Activated naive CD4-positive, alpha-beta T cell treated with anti-CD3 and anti-CD28 coated beads, Interleukin-2, amount 10 ng/mL, durations not matched to agents 7 days and 5 days (primary cell): Measurements from ENCODE around the gene ADGRV1.

Experiments used
- CTCF ChIA-PET: fragments of 350-600 bp; sonication (Branson Sonifier 250); formaldehyde crosslinking; loops from one replicate; lab custom pipeline; 2021; ENCODE audit warnings: antibody characterized with exemption; lab: Charles Lee
- DNase-seq: peaks from one replicate; pipeline ENCODE4 v3.0.0-alpha.2; 2020
- H3K27ac Mint-ChIP-seq: one replicate; pipeline ENCODE4 v1.8.0; 2021; ENCODE audit warnings: mild to moderate bottlenecking, moderate library complexity, mixed read lengths
- H3K27me3 Mint-ChIP-seq: one replicate; pipeline ENCODE4 v1.8.0; 2021; ENCODE audit warnings: mild to moderate bottlenecking, mixed read lengths
- H3K36me3 Mint-ChIP-seq: one replicate; pipeline ENCODE4 v1.8.0; 2021; ENCODE audit warnings: mixed read lengths
- H3K4me1 Mint-ChIP-seq: one replicate; pipeline ENCODE4 v1.8.0; 2021; ENCODE audit warnings: mixed read lengths
- H3K4me3 Mint-ChIP-seq: one replicate; pipeline ENCODE4 v1.8.0; 2021; ENCODE audit warnings: mild to moderate bottlenecking, moderate library complexity, mixed read lengths
- H3K9me3 Mint-ChIP-seq: one replicate; pipeline ENCODE4 v1.8.0; 2021; ENCODE audit warnings: mixed read lengths

Gene ADGRV1

GRCh38 chr5:91207248-91207647 is 648.7 kb downstream of the ADGRV1 start:
- H3K27ac Mint-ChIP-seq: no peak overlapping the region
- H3K4me3 Mint-ChIP-seq: no peak overlapping the region
- H3K9me3 Mint-ChIP-seq: no peaks in the 10 kb centered on the region
- no peaks in the 10 kb centered on the region for H3K4me1 Mint-ChIP-seq
- CTCF ChIA-PET: interaction anchor here (1.0 kb wide), 1 partner anchor 103 kb away, joined by 3 read pairs; no protein-coding TSS in a partner anchor
- H3K36me3 Mint-ChIP-seq: no peaks in the 10 kb centered on the region
- peaks cover 4% of the 10 kb centered on the region for H3K27me3 Mint-ChIP-seq
- no peak for DNase-seq

DNA sequence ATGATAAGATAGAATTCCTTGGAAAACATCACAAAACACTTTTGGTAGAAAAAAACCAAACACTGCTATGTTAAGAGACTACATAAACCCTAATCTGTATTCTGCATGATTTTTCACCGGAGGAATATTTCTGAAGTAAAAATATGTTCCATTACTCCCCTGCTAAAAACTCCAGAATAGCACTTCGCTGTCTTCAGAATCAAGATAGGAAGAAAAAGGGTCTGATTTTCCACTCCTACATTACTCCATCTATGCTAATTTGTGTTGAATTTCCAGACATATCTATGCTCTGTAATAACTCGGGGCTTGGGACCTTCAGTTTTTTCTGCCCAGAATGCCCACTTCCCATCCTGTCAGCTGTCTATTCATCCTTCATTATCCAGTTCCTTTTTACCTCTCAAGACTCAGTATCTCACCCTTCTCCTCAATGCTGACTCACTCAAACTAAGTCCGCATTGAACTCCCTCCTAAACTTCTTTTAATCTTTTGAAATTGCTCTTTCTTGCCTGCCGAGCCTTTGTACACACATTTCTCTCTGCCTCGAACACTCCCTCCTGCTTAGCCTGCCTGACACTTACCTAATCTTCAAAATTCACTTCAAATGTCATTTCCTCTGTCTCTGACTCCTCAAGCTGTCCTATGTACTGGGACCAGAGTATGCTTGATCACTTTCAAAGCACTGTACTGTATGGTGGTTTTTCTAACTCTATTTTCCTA is 653.6 kb downstream of the ADGRV1 start:
- H3K36me3 Mint-ChIP-seq: no peaks in the 10 kb centered on the region
- CTCF ChIA-PET: interaction anchor here (1.5 kb wide), 1 partner anchor 207 kb away, joined by 3 read pairs; no protein-coding TSS in a partner anchor
- no peak overlapping the region for H3K27ac Mint-ChIP-seq
- H3K4me3 Mint-ChIP-seq: no peak overlapping the region
- DNase-seq: no peak
- H3K9me3 Mint-ChIP-seq: no peaks in the 10 kb centered on the region
- H3K4me1 Mint-ChIP-seq: no peaks in the 10 kb centered on the region
- peaks cover 12% of the 10 kb centered on the region for H3K27me3 Mint-ChIP-seq

GRCh38 chr5:91212714-91213092 is 654.1 kb downstream of the ADGRV1 start:
- Mint-ChIP-seq H3K27me3 (peaks cover 15% of the 10 kb centered on the region), H3K36me3 (no peaks in the 10 kb centered on the region), H3K27ac (no peak overlapping the region), H3K9me3 (no peaks in the 10 kb centered on the region), H3K4me3 (no peak overlapping the region), H3K4me1 (no peaks in the 10 kb centered on the region)
- CTCF ChIA-PET: interaction anchor here (1.5 kb wide), 1 partner anchor 207 kb away, joined by 3 read pairs; no protein-coding TSS in a partner anchor
- no peak for DNase-seq
